Stimulated activated naive CD8-positive, alpha-beta T cell treated with anti-CD3 and anti-CD28 coated beads, Interleukin-15, amount 100 ng/mL, for 72 hours (primary cell): Measurements from ENCODE around the gene TAS2R30.
A peak's percentile ranks its signal among the peaks of the same experiment; 100 is the strongest.

Source experiments
- ATAC-seq: fragments of 150-1000 bp; cut with Tn5 transposase; 2 replicates; pipeline ENCODE4 v1.10.0; 2021; ENCODE audit warnings: mild to moderate bottlenecking, moderate library complexity
- DNase-seq, 2 donors: peaks; one replicate each; pipeline ENCODE4 v3.0.0; 2021 to 2022
- H3K27ac Mint-ChIP-seq, 2 donors: one replicate each; pipeline ENCODE4 v1.8.0; 2022; ENCODE audit warnings: mild to moderate bottlenecking in 2 of 2, mixed read lengths in 2 of 2, moderate library complexity in 2 of 2
- H3K27me3 Mint-ChIP-seq: one replicate; pipeline ENCODE4 v1.8.0; 2022; ENCODE audit warnings: mixed read lengths
- H3K4me1 Mint-ChIP-seq: one replicate; pipeline ENCODE4 v1.8.0; 2022; ENCODE audit warnings: mild to moderate bottlenecking, mixed read lengths
- H3K4me3 Mint-ChIP-seq, 2 donors: one replicate each; pipeline ENCODE4 v1.8.0; 2022; ENCODE audit warnings: mild to moderate bottlenecking in 2 of 2, mixed read lengths in 2 of 2, moderate library complexity in 1 of 2
- H3K9me3 Mint-ChIP-seq, 2 donors: one replicate each; pipeline ENCODE4 v1.8.0; 2022; ENCODE audit warnings: mixed read lengths in 2 of 2

TAS2R30 gene

DNA sequence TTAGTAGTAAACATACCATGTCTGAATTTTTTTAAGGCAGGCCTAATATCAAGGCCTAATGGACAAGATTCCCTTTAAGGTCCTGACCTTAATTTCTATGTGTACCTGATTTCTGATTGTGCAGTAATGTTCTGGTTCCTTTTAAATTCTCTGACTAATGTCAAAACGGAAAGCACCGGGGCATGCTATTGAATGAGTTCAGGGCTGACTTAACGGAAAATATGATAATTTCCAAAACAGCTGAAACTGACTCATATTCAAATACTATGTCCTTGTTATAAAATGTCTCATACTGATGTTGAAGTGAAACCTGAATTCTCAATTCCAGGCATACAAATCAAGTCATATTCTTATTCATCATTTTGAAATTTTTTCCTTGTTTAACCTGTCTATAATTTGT, 49.0 kb downstream of the TAS2R30 start:
- Mint-ChIP-seq H3K27ac (no peak overlapping the region), H3K9me3 (peaks cover 8 to 19% of the 10 kb centered on the region in 2 donors), H3K27me3 (no peaks in the 10 kb centered on the region), H3K4me1 (no peaks in the 10 kb centered on the region), H3K4me3 (no peak overlapping the region)
- DNase-seq (peak; percentile 1 to 23), ATAC-seq (peak; percentile 87)
